HG03196 (cell line): ENCODE measurements around the gene FSD1.
"Not testable (repeated sequence)": the region's sequence is repeated elsewhere in the genome, so short reads cannot be mapped to it uniquely, and the experiment has no call there.

Source experiments
- ATAC-seq: cut with Tn5 transposase; IDR thresholded peaks from one replicate; pipeline ENCODE4 v1.9.1; 2021; ENCODE audit not compliant: unreplicated experiment

FSD1 gene

GRCh38 chr19:4284176-4284958, 20.0 kb upstream of the FSD1 start:
- ATAC-seq, result no peak

GRCh38 chr19:4284974-4285373, 19.4 kb upstream of the FSD1 start:
- no peak for ATAC-seq

DNA sequence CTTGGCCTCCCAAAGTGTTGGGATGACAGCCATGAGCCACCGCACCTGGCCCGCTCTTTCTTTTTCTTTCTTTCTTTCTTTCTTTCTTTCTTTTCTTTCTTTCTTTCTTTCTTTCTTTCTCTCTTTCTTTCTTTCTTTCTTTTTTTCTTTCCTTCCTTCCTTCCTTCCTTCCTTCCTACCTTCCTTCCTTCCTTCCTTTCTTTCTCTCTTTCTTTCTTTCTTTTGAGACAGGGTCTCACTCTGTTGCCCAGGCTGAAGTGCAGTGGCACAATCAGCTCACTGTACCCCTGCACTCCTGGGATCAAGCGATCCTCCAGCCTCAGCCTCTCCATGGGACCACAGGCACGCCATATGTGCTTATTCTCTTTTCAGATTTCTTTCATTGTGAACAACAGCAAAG, 18.3 kb upstream of the FSD1 start:
- not testable (repeated sequence) for ATAC-seq

- no peak for ATAC-seq
Observed at GRCh38 chr19:4288091-4288777, 16.2 kb upstream of the FSD1 start.

- ATAC-seq, result no peak
Observed at GRCh38 chr19:4291184-4291732, 13.1 kb upstream of the FSD1 start.

DNA sequence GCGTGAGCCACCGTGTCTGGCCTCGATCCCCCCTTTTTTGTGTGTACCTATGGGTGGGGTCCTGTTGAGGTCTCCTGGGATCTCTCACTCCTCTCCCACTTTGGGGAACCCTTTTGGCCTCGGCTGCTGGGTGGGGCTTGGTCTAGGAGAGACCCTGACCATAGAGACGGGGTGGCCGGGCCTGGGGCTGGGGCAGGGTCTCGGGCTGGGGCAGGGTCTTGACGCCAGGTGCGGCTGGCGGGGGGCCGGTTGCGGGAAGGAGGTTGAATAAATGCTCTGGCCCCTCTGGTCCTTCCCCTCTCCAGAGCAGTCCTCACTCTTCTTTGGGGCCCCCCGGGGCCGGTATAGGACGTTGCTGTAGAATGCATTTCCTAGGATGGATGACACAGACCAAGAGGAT, 11.9 kb upstream of the FSD1 start:
- no peak for ATAC-seq

GRCh38 chr19:4294389-4294788, 10.0 kb upstream of the FSD1 start:
- no peak for ATAC-seq

GRCh38 chr19:4295972-4296771, 8.2 kb upstream of the FSD1 start:
- ATAC-seq, result no peak

- no peak for ATAC-seq
Observed at GRCh38 chr19:4297901-4298809, 6.2 kb upstream of the FSD1 start.

GRCh38 chr19:4298810-4299550, 5.4 kb upstream of the FSD1 start:
- no peak for ATAC-seq

- ATAC-seq, result no peak
Observed at GRCh38 chr19:4300589-4300988, 3.8 kb upstream of the FSD1 start.

DNA sequence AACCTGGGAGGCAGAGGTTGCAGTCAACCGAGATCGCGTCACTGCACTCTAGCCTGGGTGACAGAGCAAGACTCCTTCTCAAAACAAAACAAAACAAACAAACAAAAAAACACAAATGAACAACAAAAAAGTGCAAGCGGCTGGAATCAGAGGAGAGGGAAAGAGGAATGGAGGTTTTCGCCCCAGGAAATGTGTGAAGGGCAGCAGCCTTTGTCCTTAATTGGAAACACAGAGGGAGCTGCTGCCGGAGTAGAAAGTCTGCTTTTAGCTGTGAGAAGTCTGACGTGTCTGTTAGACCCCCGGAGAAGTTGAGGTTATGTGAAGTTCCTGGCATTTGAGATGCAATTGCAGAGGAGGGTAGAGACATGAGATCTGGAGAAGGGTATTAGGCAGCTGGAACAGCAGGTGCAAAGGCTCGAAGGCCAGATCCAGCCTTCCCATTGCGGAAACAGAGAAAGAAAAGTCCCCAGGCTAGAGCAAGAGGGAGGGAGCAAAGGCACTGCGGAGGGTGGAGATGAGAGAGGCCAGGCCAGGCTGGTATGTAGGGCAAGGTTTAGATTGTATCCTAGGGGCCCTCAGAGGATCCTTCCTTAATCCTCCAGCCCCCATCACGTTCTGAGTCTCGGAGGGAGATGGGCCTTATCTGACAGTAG, 2.7 kb upstream of the FSD1 start:
- no peak for ATAC-seq

DNA sequence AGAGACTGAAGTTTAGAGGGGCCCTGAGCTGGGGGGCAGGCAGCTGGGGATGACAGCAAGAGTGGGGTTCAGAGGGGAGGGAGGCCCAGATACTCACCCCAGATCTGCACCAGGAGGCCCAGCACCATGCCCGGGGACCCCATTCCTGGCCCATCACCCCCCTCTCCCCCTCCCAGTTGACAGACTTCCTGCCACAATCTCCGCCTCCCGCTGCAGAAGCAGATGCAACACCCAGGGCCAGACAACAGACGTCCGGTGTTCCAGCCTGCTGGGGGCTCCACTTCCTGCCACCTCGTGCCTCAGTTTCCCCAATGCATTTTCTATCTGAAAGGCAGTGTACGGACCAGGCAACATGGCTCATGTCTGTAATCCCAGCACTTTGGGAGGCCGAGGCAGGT, 2.2 kb upstream of the FSD1 start, which contains the start of gene TMIGD2:
TSS of gene TMIGD2 (minus strand) at position 147 of the 398 bp plus-strand sequence. CDS start at position 143, 4 bp downstream.
- no peak for ATAC-seq

GRCh38 chr19:4303819-4304537, 420 bp upstream of the FSD1 start:
- no peak for ATAC-seq

DNA sequence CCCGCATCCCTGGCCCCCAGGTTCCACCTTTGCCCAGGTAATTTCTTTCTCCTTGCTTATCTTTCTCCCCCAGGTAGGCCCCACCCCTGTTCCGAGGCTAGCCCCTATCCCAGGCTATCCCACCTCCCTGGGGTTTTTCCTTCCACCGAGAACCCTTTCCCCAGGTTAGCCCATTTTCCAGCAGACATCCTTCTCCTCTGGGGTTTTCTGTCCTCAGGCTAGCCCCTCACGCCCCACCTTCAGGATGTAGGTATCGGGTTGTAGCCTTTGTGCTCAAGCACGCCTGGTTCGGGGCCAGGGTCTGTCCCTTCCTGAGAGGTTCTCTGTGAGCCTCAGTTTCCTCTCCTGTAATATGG, 837 bp downstream of the FSD1 start:
- ATAC-seq, result no peak

DNA sequence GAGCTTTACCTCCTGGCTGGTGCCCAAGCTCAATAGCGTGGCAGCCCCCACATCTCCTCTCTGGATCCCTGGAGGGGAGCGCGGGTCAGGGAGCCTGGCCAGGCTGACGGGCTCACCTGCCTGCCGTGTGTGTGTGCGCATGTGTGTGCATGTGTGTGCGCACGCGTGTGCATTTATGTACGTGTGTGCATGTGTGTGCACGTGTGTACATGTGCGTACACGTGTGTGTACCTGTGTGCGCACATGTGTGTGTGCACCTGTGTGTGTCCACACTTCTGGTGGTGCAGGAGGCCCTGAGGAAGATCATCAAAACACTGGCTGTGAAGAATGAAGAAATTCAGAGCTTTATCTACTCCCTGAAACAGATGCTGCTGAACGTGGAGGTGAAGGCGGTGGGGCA, 1.3 kb downstream of the FSD1 start:
- no peak for ATAC-seq

- no peak for ATAC-seq
Observed at GRCh38 chr19:4310247-4311121, 6.1 kb downstream of the FSD1 start.
